WTC11 (cell line): Measurements from ENCODE around the gene CHID1. TPM values are rescaled to one million over a fixed set of nuclear protein-coding genes. Genes with fewer than 3 reads are reported as not detected.

Experiments used
- ATAC-seq: fragments of 200-7000 bp; cut with Tn5 transposase; 2 replicates; pipeline ENCODE4 v1.10.0; 2021; ENCODE audit warnings: mild to moderate bottlenecking, moderate library complexity
- CTCF ChIA-PET: fragments of 300-600 bp; sonication (Branson Sonifier 250); formaldehyde crosslinking; loops from one replicate; lab custom pipeline; 2021; ENCODE audit warnings: antibody characterized with exemption; lab: Charles Lee
- POLR2A ChIA-PET: fragments of 350-600 bp; sonication (Branson Sonifier 250); formaldehyde crosslinking; loops from one replicate; lab custom pipeline; 2021; ENCODE audit warnings: antibody characterized with exemption; lab: Charles Lee
- DNase-seq: peaks from one replicate; pipeline ENCODE4 v3.0.0; 2021; ENCODE audit warnings: low spot score
- H3K27ac Mint-ChIP-seq: 2 replicates; pipeline ENCODE4 v1.8.0; 2021; ENCODE audit warnings: mixed read lengths
- H3K27me3 Mint-ChIP-seq: 2 replicates; pipeline ENCODE4 v1.8.0; 2021; ENCODE audit warnings: low read depth, mild to moderate bottlenecking, moderate library complexity, mixed read lengths
- H3K36me3 Mint-ChIP-seq: 2 replicates; pipeline ENCODE4 v1.8.0; 2021; ENCODE audit warnings: mixed read lengths
- H3K4me1 Mint-ChIP-seq: 2 replicates; pipeline ENCODE4 v1.8.0; 2022; ENCODE audit warnings: mixed read lengths
- H3K4me3 Mint-ChIP-seq: 2 replicates; pipeline ENCODE4 v1.8.0; 2021; ENCODE audit warnings: mild to moderate bottlenecking, moderate library complexity, mixed read lengths
- H3K9me3 Mint-ChIP-seq: 2 replicates; pipeline ENCODE4 v1.8.0; 2021; ENCODE audit warnings: mixed read lengths
- ATF6 ChIP-seq: sonication (generic); formaldehyde crosslinking; IDR thresholded peaks from 2 replicates; pipeline ENCODE4 v1.8.1; 2023; ENCODE audit warnings: mild to moderate bottlenecking, missing genetic modification reagents
- CBFB ChIP-seq: sonication (generic); formaldehyde crosslinking; IDR thresholded peaks from 2 replicates; pipeline ENCODE4 v1.8.1; 2022; ENCODE audit warnings: mild to moderate bottlenecking, low read depth, missing genetic modification reagents
- E2F5 ChIP-seq: sonication (generic); formaldehyde crosslinking; IDR thresholded peaks from 2 replicates; pipeline ENCODE4 v1.8.1; 2022; ENCODE audit warnings: mild to moderate bottlenecking, moderate library complexity, missing genetic modification reagents
- ELF4 ChIP-seq: sonication (generic); formaldehyde crosslinking; IDR thresholded peaks from 2 replicates; pipeline ENCODE4 v1.8.1; 2022; ENCODE audit warnings: low read depth, mild to moderate bottlenecking, moderate library complexity, missing genetic modification reagents
- ETV6 ChIP-seq: sonication (generic); formaldehyde crosslinking; IDR thresholded peaks from 2 replicates; pipeline ENCODE4 v1.8.1; 2022; ENCODE audit warnings: mild to moderate bottlenecking, missing genetic modification reagents
- FOXK1 ChIP-seq: sonication (generic); formaldehyde crosslinking; IDR thresholded peaks from 2 replicates; pipeline ENCODE4 v1.8.0; 2022; ENCODE audit warnings: mild to moderate bottlenecking, moderate library complexity, missing genetic modification reagents
- GABPB1 ChIP-seq: sonication (generic); formaldehyde crosslinking; IDR thresholded peaks from 2 replicates; pipeline ENCODE4 v1.8.1; 2023; ENCODE audit warnings: mild to moderate bottlenecking, missing genetic modification reagents
- HMGA2 ChIP-seq: fragments of 250-450 bp; sonication (Bioruptor Pico); IDR thresholded peaks from 2 replicates; pipeline ENCODE4 v1.4.0; 2021; ENCODE audit warnings: mild to moderate bottlenecking, moderate library complexity
- JUN ChIP-seq: sonication (generic); formaldehyde crosslinking; IDR thresholded peaks from 2 replicates; pipeline ENCODE4 v1.8.0; 2023; ENCODE audit warnings: mild to moderate bottlenecking, missing genetic modification reagents
- OVOL2 ChIP-seq: fragments of 250-450 bp; sonication (Bioruptor Pico); IDR thresholded peaks from 2 replicates; pipeline ENCODE4 v1.9.0; 2021; ENCODE audit warnings: mild to moderate bottlenecking, borderline replicate concordance
- TP53 ChIP-seq: sonication (generic); formaldehyde crosslinking; IDR thresholded peaks from 2 replicates; pipeline ENCODE4 v1.8.1; 2023; ENCODE audit warnings: mild to moderate bottlenecking, missing genetic modification reagents
- ZNF138 ChIP-seq: sonication (generic); formaldehyde crosslinking; conservative IDR thresholded peaks from 2 replicates; pipeline ENCODE4 v1.8.1; 2022; ENCODE audit warnings: mild to moderate bottlenecking, moderate library complexity, missing genetic modification reagents
- ZNF671 ChIP-seq: fragments of 250-450 bp; sonication (Bioruptor Pico); IDR thresholded peaks from 2 replicates; pipeline ENCODE4 v1.8.0; 2021; ENCODE audit warnings: mild to moderate bottlenecking
- total RNA-seq: library from RNA; stranded (reverse); gene quantifications from 3 replicates; pipeline ENCODE4 v1.2.3, GENCODE V29; 2021
- TF ChIP-seq, protein P1 (sequence below): sonication (generic); formaldehyde crosslinking; IDR thresholded peaks from 2 replicates; pipeline ENCODE4 v1.8.1; 2022; ENCODE audit warnings: missing genetic modification reagents, borderline replicate concordance
- TF ChIP-seq, protein P2 (sequence below): sonication (generic); formaldehyde crosslinking; conservative IDR thresholded peaks from 2 replicates; pipeline ENCODE4 v1.8.1; 2022; ENCODE audit warnings: mild to moderate bottlenecking, missing genetic modification reagents
- TF ChIP-seq, protein P3 (sequence below): sonication (generic); formaldehyde crosslinking; conservative IDR thresholded peaks from 2 replicates; pipeline ENCODE4 v1.8.1; 2023; ENCODE audit warnings: mild to moderate bottlenecking, low read depth, missing genetic modification reagents, moderate library complexity

Gene CHID1
- total RNA-seq, 1 experiment from 2014 or later = 92.8 TPM

- no peak overlapping the region for H3K27ac Mint-ChIP-seq
- no peak overlapping the region for H3K4me3 Mint-ChIP-seq
- H3K27me3 Mint-ChIP-seq = peaks cover 3% of the 10 kb centered on the region; the same call in 1 of the 2 replicates
- CTCF ChIA-PET = interaction anchor here (0.6 to 3.8 kb wide), 4 partner anchors 12 to 34 kb away, joined by 3 to 24 read pairs (median 8); no protein-coding TSS in a partner anchor
- DNase-seq (no peak), ATAC-seq (no peak)
- H3K36me3 Mint-ChIP-seq = no peaks in the 10 kb centered on the region
- H3K9me3 Mint-ChIP-seq = no peaks in the 10 kb centered on the region
- TF ChIP-seq FOXK1 (no peak), TP53 (CRISPR knock-in tag) (no peak), JUN (no peak), ATF6 (no peak), ZNF671 (CRISPR knock-in tag) (no peak), ELF4 (CRISPR knock-in tag) (no peak), E2F5 (CRISPR knock-in tag) (no peak), HMGA2 (CRISPR knock-in tag) (no peak), OVOL2 (no peak), ZNF138 (CRISPR knock-in tag) (no peak), ETV6 (CRISPR knock-in tag) (no peak), CBFB (CRISPR knock-in tag) (no peak), GABPB1 (no peak)
- TF ChIP-seq, protein P1, sequence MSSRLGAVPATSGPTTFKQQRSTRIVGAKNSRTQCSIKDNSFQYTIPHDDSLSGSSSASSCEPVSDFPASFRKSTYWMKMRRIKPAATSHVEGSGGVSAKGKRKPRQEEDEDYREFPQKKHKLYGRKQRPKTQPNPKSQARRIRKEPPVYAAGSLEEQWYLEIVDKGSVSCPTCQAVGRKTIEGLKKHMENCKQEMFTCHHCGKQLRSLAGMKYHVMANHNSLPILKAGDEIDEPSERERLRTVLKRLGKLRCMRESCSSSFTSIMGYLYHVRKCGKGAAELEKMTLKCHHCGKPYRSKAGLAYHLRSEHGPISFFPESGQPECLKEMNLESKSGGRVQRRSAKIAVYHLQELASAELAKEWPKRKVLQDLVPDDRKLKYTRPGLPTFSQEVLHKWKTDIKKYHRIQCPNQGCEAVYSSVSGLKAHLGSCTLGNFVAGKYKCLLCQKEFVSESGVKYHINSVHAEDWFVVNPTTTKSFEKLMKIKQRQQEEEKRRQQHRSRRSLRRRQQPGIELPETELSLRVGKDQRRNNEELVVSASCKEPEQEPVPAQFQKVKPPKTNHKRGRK (CRISPR knock-in tag) = no peak
- TF ChIP-seq, protein P2, sequence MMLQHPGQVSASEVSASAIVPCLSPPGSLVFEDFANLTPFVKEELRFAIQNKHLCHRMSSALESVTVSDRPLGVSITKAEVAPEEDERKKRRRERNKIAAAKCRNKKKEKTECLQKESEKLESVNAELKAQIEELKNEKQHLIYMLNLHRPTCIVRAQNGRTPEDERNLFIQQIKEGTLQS (CRISPR knock-in tag) = no peak
- TF ChIP-seq, protein P3, sequence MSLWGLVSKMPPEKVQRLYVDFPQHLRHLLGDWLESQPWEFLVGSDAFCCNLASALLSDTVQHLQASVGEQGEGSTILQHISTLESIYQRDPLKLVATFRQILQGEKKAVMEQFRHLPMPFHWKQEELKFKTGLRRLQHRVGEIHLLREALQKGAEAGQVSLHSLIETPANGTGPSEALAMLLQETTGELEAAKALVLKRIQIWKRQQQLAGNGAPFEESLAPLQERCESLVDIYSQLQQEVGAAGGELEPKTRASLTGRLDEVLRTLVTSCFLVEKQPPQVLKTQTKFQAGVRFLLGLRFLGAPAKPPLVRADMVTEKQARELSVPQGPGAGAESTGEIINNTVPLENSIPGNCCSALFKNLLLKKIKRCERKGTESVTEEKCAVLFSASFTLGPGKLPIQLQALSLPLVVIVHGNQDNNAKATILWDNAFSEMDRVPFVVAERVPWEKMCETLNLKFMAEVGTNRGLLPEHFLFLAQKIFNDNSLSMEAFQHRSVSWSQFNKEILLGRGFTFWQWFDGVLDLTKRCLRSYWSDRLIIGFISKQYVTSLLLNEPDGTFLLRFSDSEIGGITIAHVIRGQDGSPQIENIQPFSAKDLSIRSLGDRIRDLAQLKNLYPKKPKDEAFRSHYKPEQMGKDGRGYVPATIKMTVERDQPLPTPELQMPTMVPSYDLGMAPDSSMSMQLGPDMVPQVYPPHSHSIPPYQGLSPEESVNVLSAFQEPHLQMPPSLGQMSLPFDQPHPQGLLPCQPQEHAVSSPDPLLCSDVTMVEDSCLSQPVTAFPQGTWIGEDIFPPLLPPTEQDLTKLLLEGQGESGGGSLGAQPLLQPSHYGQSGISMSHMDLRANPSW (CRISPR knock-in tag) = no peak
- peaks cover 26% of the 10 kb centered on the region for H3K4me1 Mint-ChIP-seq
- POLR2A ChIA-PET = interaction anchor here (0.6 to 2.1 kb wide), 2 partner anchors 9 to 72 kb away, joined by 6 to 8 read pairs; no protein-coding TSS in a partner anchor
Measured at GRCh38 chr11:863910-864827, 46.4 kb downstream of the CHID1 start.
